Measurements from ENCODE around the gene MEIOB.
"Not testable (repeated sequence)": the region's sequence is repeated elsewhere in the genome, so short reads cannot be mapped to it uniquely, and the experiment has no call there.

The MEIOB gene

GRCh38 chr16:1871974-1872635 lies at the start of gene MEIOB:
MEIOB (minus strand) TSS chr16:1872164; CDS start chr16:1868175, 3,989 bp downstream.
- no peak for DNase-seq

- DNase-seq, result peak; percentile 81
Measured at GRCh38 chr16:1920727-1921171, 48.8 kb upstream of the MEIOB start.

GRCh38 chr16:1920122-1920521 lies 48.2 kb upstream of the MEIOB start:
- not testable (repeated sequence) for DNase-seq

GRCh38 chr16:1919327-1919998 lies 47.5 kb upstream of the MEIOB start:
- DNase-seq, result no peak

GRCh38 chr16:1918351-1919326 lies 46.7 kb upstream of the MEIOB start, which contains the start of gene HS3ST6:
HS3ST6 (minus strand) TSS chr16:1918415; CDS start chr16:1918323, 92 bp downstream.
- no peak for DNase-seq

- DNase-seq, result no peak
Measured at GRCh38 chr16:1917665-1918350, 45.8 kb upstream of the MEIOB start.

GRCh38 chr16:1917056-1917664 lies 45.2 kb upstream of the MEIOB start:
- DNase-seq, result no peak

GRCh38 chr16:1916640-1916990 lies 44.7 kb upstream of the MEIOB start:
- DNase-seq, result no peak

GRCh38 chr16:1915732-1916639 lies 44.0 kb upstream of the MEIOB start:
- no peak for DNase-seq

GRCh38 chr16:1914988-1915387 lies 43.0 kb upstream of the MEIOB start:
- DNase-seq, result no peak

GRCh38 chr16:1914084-1914608 lies 42.2 kb upstream of the MEIOB start:
- no peak for DNase-seq

GRCh38 chr16:1913327-1914083 lies 41.5 kb upstream of the MEIOB start:
- DNase-seq, result peak; percentile 59

- no peak for DNase-seq
Measured at GRCh38 chr16:1912215-1912543, 40.2 kb upstream of the MEIOB start.

GRCh38 chr16:1911467-1912214 lies 39.7 kb upstream of the MEIOB start:
- DNase-seq, result no peak

GRCh38 chr16:1909561-1910231 lies 37.7 kb upstream of the MEIOB start:
- no peak for DNase-seq

- no peak for DNase-seq
Measured at GRCh38 chr16:1908983-1909382, 37.0 kb upstream of the MEIOB start.

- DNase-seq, result no peak
Measured at GRCh38 chr16:1908184-1908583, 36.2 kb upstream of the MEIOB start.

- DNase-seq, result no peak
Measured at GRCh38 chr16:1907226-1907860, 35.4 kb upstream of the MEIOB start.

GRCh38 chr16:1906846-1907165 lies 34.8 kb upstream of the MEIOB start:
- DNase-seq, result peak; percentile 78
